PFSK-1 (cell line): ENCODE results near the gene TPBGL.

Source experiments
- FOXP2 ChIP-seq: optimal IDR thresholded peaks from 2 replicates; pipeline ENCODE3; 2011; ENCODE audit warnings: borderline replicate concordance, control low read depth, inconsistent platforms; ENCODE audit not compliant: insufficient read depth; ENCODE audit errors: extremely low read length, extremely low read depth
- POLR2AphosphoS5 ChIP-seq: IDR thresholded peaks from 2 replicates; pipeline ENCODE4 v1.6.1; 2012; ENCODE audit warnings: low read depth, mild to moderate bottlenecking, control low read depth, low read length, moderate library complexity
- REST ChIP-seq, 2 experiments: IDR thresholded peaks; 2 replicates each; pipeline versions ENCODE4 v1.6.1 to v1.8.0; 2011 to 2012; ENCODE audit warnings: low read depth in 2 of 2, low read length in 2 of 2, control low read depth in 1 of 2, inconsistent platforms in 1 of 2, mild to moderate bottlenecking in 1 of 2, moderate library complexity in 1 of 2; ENCODE audit not compliant: insufficient read depth in 1 of 2
- SIN3A ChIP-seq: IDR thresholded peaks from 2 replicates; pipeline ENCODE4 v1.6.1; 2012; ENCODE audit warnings: mild to moderate bottlenecking, low read length, moderate library complexity, borderline replicate concordance; ENCODE audit not compliant: insufficient read depth
- TAF1 ChIP-seq: IDR thresholded peaks from 2 replicates; pipeline ENCODE4 v1.6.1; 2012; ENCODE audit warnings: low read length, control low read depth, borderline replicate concordance; ENCODE audit not compliant: insufficient read depth

TPBGL gene

GRCh38 chr11:75219869-75220268 is 20.7 kb upstream of the TPBGL start:
- no peak for TF ChIP-seq SIN3A
- no peak for TF ChIP-seq TAF1
- no peak for TF ChIP-seq FOXP2
- TF ChIP-seq REST (IDR thresholded peaks at IDR 0.05; ENCODE audit: insufficient read depth in 1 of 2, low read depth in 2 of 2, low read length in 2 of 2) = no peak
- TF ChIP-seq POLR2AphosphoS5 = no peak

GRCh38 chr11:75223954-75224643 is 16.5 kb upstream of the TPBGL start:
- TF ChIP-seq TAF1 (no peak), SIN3A (no peak), REST (IDR thresholded peaks at IDR 0.05; ENCODE audit: insufficient read depth in 1 of 2, low read depth in 2 of 2, low read length in 2 of 2) (no peak), FOXP2 (no peak)

GRCh38 chr11:75225794-75226193 is 14.8 kb upstream of the TPBGL start:
- no peak for TF ChIP-seq POLR2AphosphoS5
- no peak for TF ChIP-seq REST (IDR thresholded peaks at IDR 0.05; ENCODE audit: insufficient read depth in 1 of 2, low read depth in 2 of 2, low read length in 2 of 2)
- TF ChIP-seq SIN3A = no peak
- TF ChIP-seq TAF1 = no peak
- no peak for TF ChIP-seq FOXP2

- TF ChIP-seq POLR2AphosphoS5 = no peak
- TF ChIP-seq TAF1 = no peak
- no peak for TF ChIP-seq SIN3A
- no peak for TF ChIP-seq REST (IDR thresholded peaks at IDR 0.05; ENCODE audit: insufficient read depth in 1 of 2, low read depth in 2 of 2, low read length in 2 of 2)
These were observed 11.1 kb upstream of the TPBGL start for GRCh38 chr11:75229466-75229865.

GRCh38 chr11:75230621-75231020 is 10.0 kb upstream of the TPBGL start:
- no peak for TF ChIP-seq TAF1
- no peak for TF ChIP-seq FOXP2
- TF ChIP-seq SIN3A = no peak
- TF ChIP-seq POLR2AphosphoS5 = no peak
- no peak for TF ChIP-seq REST (IDR thresholded peaks at IDR 0.05; ENCODE audit: insufficient read depth in 1 of 2, low read depth in 2 of 2, low read length in 2 of 2)
